ENCODE results near the gene ATP5F1A. TPM values are rescaled to one million over a fixed set of nuclear protein-coding genes. Genes with fewer than 3 reads are reported as not detected.
"Not testable (repeated sequence)": the region's sequence is repeated elsewhere in the genome, so short reads cannot be mapped to it uniquely, and the experiment has no call there.

Gene ATP5F1A
- total RNA-seq, 1 donor from 2014 or later: 259 TPM

DNA sequence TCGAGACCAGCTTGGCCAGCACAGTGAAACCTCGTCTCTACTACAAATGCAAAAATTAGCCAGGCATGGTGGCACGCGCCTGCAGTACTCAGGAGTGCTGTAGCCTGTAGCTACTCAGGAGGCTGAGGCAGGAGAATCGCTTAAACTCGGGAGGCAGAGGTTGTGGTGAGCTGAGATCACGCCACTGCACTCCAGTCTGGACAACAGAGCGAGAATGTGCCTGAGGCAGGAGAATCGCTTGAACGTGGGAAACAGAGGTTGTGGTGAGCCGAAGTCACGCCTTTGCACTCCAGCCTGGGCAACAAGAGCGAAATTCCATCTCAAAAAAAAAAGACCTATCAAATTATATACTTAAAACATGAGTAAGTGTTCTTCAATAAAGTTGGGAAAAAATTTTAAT, 50.7 kb downstream of the ATP5F1A start:
- not testable (repeated sequence) for DNase-seq (ENCODE audit: low spot score)

GRCh38 chr18:46046688-46047087, 51.4 kb downstream of the ATP5F1A start:
- no peak for DNase-seq (ENCODE audit: low spot score)

DNA sequence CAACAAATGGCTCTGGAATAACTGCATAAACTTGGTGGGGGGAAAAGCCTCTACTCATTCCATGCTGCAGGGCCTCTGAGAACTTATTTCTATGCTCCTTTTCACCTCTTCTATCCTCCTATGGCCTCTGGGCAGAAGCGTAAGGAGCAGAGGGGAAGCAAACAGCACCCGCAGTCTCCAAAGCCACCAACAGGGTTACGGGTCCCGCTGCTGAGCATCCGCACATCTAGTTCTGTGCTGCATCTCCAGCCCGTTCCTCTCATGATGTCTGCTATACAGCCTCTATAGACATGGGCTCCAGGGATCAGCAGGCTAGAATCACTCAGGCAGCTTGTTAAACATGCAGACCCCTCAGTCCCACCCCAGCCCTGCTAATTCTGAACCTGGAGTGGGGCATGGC, 52.0 kb downstream of the ATP5F1A start:
- DNase-seq (ENCODE audit: low spot score): no peak

GRCh38 chr18:46042571-46043123, 55.4 kb downstream of the ATP5F1A start:
- DNase-seq (ENCODE audit: low spot score): no peak

DNA sequence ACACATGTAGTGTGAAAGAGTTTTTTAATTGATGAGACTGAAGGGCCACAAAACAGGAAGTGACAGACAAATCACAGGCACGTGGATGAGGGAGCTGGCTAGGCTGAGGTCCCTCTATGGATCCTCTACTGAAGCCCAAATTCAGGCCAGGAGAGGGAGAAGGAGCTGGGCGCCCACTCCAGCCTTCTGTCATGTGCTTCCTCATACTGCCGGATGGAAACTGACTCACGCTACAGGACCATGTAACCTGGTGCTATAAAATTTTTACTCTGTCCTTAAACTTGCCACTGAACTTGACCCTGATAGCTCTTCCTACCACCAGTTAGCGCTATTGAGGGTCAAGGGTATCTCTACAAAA, 57.4 kb downstream of the ATP5F1A start:
- DNase-seq (ENCODE audit: low spot score): no peak

DNA sequence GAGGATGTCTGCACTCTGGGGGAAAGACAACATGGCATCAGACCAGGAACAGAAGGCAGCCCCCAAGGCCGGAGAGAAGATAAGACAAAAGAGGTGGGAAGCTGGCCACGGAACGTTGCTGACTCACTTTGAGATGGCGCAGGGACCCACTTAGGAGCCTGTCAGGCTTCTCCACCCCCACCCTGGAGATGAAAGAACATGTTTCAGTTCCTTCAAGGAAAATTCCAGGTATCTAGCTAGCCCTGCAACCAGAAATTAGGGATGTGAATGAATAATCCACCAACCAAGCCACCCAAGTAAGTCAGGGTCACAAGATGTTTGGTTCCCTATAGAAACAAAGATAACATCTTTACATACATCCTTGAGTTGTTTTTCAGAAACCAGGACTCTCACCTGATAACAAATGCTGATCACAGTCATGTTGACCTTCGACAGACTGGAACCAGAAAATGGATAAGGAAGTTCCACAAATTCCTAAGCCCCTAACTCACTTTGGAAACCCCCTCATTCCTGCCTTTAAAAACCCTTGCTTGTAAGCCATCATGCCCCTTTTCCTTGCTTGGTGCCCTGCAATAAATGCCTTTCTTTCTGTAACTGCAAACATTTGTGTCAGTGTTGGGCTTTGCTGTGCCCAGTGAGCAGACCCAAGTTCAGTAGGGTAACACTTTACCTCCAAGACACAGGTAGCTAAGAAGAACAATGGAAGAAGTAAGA, 57.9 kb downstream of the ATP5F1A start:
- no peak for DNase-seq (ENCODE audit: low spot score)

DNA sequence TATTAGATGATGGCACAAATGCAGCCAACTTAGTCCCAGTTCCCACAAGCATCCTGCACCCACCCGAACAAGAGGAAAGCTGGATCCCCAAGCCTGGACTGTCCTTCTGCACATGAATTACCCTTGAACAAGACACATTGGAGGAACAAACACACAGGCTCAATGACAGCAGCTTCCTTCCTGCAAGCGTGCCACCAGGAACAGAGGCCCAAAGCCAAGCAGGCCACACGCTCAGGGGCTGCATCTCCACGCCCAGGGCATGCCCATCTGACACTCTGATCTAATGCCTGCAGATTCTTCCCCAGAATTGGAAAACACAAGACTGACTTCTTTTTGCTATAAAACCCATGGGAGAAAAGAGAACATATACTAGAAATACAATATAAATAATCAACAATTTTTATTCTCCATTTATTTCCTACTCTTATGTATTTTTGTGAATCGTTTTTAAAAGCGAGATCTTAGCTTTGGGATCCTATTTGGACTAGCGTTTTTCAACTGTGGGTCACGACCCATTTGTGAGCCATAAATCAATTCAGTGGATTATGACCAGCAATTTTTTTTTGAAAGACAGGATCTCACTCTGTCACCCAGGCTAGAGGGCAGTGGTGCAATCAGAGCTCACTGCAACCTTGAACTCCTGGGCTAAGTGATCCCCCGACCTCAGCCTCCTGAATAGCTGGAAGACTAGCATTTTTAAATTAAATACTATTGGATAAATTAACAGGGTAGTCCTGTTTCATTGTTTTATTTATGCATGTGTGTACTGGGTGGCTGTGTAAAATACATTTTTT, 60.4 kb downstream of the ATP5F1A start:
- DNase-seq (ENCODE audit: low spot score): no peak

GRCh38 chr18:46035696-46036680, 62.1 kb downstream of the ATP5F1A start:
- DNase-seq (ENCODE audit: low spot score): no peak

DNA sequence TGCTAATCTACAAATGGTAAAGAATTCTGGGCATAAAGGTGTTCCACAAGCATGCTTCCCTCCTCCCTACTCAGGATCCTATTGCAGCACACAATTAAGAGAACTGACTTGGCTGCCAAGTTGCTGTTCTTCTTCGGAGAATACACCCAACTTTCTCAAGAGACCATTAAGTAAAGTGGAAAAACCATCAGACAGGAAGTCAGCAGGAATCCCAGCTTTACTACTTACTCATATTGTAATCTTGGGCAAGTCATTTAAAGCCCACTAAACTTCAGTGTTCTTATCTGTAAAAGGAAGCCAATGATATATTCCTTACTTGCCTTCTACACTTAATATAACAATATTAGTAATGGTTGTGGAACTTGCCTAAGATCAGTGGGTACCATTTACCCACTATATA, 63.9 kb downstream of the ATP5F1A start:
- DNase-seq (ENCODE audit: low spot score): no peak

- DNase-seq (ENCODE audit: low spot score): no peak
Measured at GRCh38 chr18:46031741-46032140, 66.4 kb downstream of the ATP5F1A start.

Other genes starting within 250 kb of the ATP5F1A start
- 23.8 TPM for gene EPG5, start 131.0 kb downstream of the ATP5F1A start, total RNA-seq (ENCODE audit: insufficient read depth, low replicate concordance)
- 6.7 TPM for gene PSTPIP2, start 26.0 kb downstream of the ATP5F1A start, total RNA-seq (ENCODE audit: insufficient read depth, low replicate concordance)
- 63.6 TPM for gene HAUS1, start 6.1 kb upstream of the ATP5F1A start, total RNA-seq (ENCODE audit: insufficient read depth, low replicate concordance)